Upper lobe of left lung (tissue), 6 donors: ENCODE results near the gene COL4A5. TPM values are rescaled to one million over a fixed set of nuclear protein-coding genes. Genes with fewer than 3 reads are reported as not detected.

ENCODE experiments used
- ATAC-seq, 2 donors: fragments of 200-7000 bp; cut with Tn5 transposase; one replicate each; pipeline ENCODE4 v1.9.1; 2022; ENCODE audit warnings: mild to moderate bottlenecking in 2 of 2, moderate library complexity in 2 of 2; ENCODE audit not compliant: low FRiP score in 2 of 2
- DNase-seq, 2 donors: peaks; one replicate each; pipeline ENCODE4 v3.0.0-alpha.2; 2019 to 2020
- H3K27ac ChIP-seq, 4 donors: fragments of 200-600 bp; sonication (generic); one replicate each; pipeline ENCODE4 v1.5.1; 2016 to 2019
- H3K27me3 ChIP-seq, 4 donors: fragments of 200-600 bp; sonication (generic); one replicate each; pipeline ENCODE4 v1.5.1; 2017 to 2019
- H3K36me3 ChIP-seq, 4 donors: fragments of 200-600 bp; sonication (generic); one replicate each; pipeline ENCODE4 v1.5.1; 2016 to 2019
- H3K4me1 ChIP-seq, 4 donors: fragments of 200-600 bp; sonication (generic); one replicate each; pipeline ENCODE4 v1.5.1; 2018 to 2019
- H3K4me3 ChIP-seq, 4 donors: fragments of 200-600 bp; sonication (generic); one replicate each; pipeline ENCODE4 v1.5.1; 2017 to 2019; ENCODE audit warnings: mild to moderate bottlenecking in 2 of 4, moderate library complexity in 1 of 4
- H3K9me3 ChIP-seq, 4 donors: fragments of 200-600 bp; sonication (generic); one replicate each; pipeline ENCODE4 v1.5.1; 2018 to 2019
- EP300 ChIP-seq, 4 donors: sonication (generic); formaldehyde crosslinking; IDR thresholded peaks; one replicate each; pipeline ENCODE4 v1.5.1; 2017; ENCODE audit warnings: antibody characterized with exemption in 4 of 4, control low read depth in 2 of 4
- POLR2A ChIP-seq, 4 donors: fragments of 450-650 bp; IDR thresholded peaks; one replicate each; pipeline ENCODE4 v1.5.1; 2016 to 2017; ENCODE audit warnings: antibody characterized with exemption in 4 of 4, mild to moderate bottlenecking in 2 of 4
- POLR2AphosphoS5 ChIP-seq, 2 donors: sonication (generic); formaldehyde crosslinking; IDR thresholded peaks; one replicate each; pipeline ENCODE4 v1.5.1; 2017; ENCODE audit warnings: antibody characterized with exemption in 2 of 2
- WGBS, 2 donors: methylation state at CpG; one replicate each; pipeline ENCODE4 v1.1.5; 2017 to 2018; 5-methylcytosine and 5-hydroxymethylcytosine counted together
- total RNA-seq, 6 donors: library from RNA; depleted of rRNA in 4 of 6; stranded (reverse); fragments of >200 nt in 4 of 6; gene quantifications; one replicate each; pipeline versions ENCODE4 v1.1.0 to v1.2.1, GENCODE V29; 2016 to 2021
- TF ChIP-seq, protein P1 (sequence below), 6 experiments: fragments of 450-650 bp in 4 of 6; fragments of 200-600 bp in 2 of 6; sonication (generic) in 2 of 6; IDR thresholded peaks; one replicate each; pipeline ENCODE4 v1.5.1; 2016 to 2019; ENCODE audit warnings: antibody characterized with exemption in 6 of 6
- donor health status: DM: no; HTN: no; CAD: no; lungs with moderate emphysema.
- donor health status: DM: no; HTN: yes; CAD: no; lungs with severe emphysema.

Gene COL4A5
- total RNA-seq, 6 donors from 2014 or later = 13.8 to 96.4 (median 37.1) TPM

DNA sequence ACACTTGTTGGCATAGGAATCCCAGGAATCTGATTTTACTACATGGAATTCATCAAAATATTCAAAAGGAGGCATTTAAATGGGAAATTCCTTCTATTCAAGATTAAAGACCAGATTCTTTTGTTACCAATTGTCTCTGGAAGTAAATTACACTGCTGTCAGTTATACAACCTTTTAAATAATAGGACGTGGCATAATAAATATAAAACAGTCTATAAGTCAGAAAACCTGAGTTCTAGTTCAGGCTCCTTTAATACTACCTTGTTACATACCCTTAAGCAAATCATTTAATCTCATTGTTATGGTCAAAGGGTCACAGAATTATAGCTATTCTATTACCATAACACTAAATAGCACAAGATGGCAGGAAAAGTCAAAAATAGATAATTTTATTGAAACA lies 20.2 kb upstream of the COL4A5 start:
- Histone ChIP-seq H3K27me3 (no peaks in the 10 kb centered on the region), H3K9me3 (no peaks in the 10 kb centered on the region), H3K36me3 (no peaks in the 10 kb centered on the region), H3K4me3 (no peak overlapping the region), H3K4me1 (no peaks in the 10 kb centered on the region), H3K27ac (no peak overlapping the region)
- ATAC-seq (no peak), DNase-seq (no peak)
- 68 to 74% methylated on average over 1 of the region's 1 CpG for WGBS, 2 donors
- TF ChIP-seq EP300 (IDR thresholded peaks at IDR 0.05) = no peak
- no peak for TF ChIP-seq POLR2A (IDR thresholded peaks at IDR 0.05)
- TF ChIP-seq, protein P1, sequence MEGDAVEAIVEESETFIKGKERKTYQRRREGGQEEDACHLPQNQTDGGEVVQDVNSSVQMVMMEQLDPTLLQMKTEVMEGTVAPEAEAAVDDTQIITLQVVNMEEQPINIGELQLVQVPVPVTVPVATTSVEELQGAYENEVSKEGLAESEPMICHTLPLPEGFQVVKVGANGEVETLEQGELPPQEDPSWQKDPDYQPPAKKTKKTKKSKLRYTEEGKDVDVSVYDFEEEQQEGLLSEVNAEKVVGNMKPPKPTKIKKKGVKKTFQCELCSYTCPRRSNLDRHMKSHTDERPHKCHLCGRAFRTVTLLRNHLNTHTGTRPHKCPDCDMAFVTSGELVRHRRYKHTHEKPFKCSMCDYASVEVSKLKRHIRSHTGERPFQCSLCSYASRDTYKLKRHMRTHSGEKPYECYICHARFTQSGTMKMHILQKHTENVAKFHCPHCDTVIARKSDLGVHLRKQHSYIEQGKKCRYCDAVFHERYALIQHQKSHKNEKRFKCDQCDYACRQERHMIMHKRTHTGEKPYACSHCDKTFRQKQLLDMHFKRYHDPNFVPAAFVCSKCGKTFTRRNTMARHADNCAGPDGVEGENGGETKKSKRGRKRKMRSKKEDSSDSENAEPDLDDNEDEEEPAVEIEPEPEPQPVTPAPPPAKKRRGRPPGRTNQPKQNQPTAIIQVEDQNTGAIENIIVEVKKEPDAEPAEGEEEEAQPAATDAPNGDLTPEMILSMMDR (IDR thresholded peaks at IDR 0.05) = no peak
- no peak for TF ChIP-seq POLR2AphosphoS5 (IDR thresholded peaks at IDR 0.05)

DNA sequence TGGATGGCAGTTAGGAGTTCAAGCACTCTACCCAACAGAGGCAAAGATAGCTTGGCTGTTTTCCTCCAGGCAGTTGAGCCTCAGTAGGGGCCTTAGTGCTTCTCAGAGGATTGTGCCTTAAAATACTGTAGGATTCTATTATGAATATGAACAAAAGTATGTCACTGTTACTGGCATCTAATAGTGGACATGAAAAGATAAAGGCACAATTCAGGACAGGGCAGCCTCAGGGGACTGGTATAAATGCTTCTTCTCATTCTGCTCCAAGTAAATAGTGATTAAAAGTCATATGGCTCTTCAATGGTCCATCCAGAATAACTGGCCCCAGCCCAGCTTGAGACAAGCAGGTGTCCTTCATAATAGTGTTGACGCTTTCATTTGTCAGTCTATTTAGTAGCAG lies 19.2 kb upstream of the COL4A5 start:
- TF ChIP-seq POLR2A (IDR thresholded peaks at IDR 0.05) = no peak
- no peak for TF ChIP-seq POLR2AphosphoS5 (IDR thresholded peaks at IDR 0.05)
- TF ChIP-seq EP300 (IDR thresholded peaks at IDR 0.05) = no peak
- TF ChIP-seq, protein P1 (IDR thresholded peaks at IDR 0.05) = no peak
- Histone ChIP-seq H3K27ac (no peak overlapping the region), H3K36me3 (no peaks in the 10 kb centered on the region), H3K4me1 (no peaks in the 10 kb centered on the region), H3K4me3 (no peak overlapping the region), H3K9me3 (no peaks in the 10 kb centered on the region), H3K27me3 (no peaks in the 10 kb centered on the region)
- no peak for DNase-seq
- no peak for ATAC-seq
- WGBS, 2 donors = 28 to 92% methylated on average over 1 of the region's 1 CpG

DNA sequence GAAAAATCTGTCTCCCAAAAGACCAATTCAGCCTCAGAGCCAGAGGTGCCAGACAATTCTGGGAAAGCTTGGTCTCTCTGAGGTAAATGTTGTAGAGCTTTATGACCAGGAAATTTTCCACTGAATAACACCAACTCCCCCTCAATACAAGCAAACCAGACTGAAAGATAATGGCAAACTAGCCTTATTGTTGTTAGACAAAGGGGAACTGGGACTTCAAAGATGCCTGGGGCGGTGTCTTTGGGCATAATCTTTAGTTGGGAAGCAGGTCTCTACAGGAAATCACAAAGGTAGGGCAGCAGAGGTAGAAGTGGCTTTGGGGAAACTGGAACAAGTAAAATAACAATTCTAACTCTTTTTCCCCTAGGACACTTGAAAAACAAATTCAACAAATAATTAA lies 13.4 kb upstream of the COL4A5 start:
- no peak for DNase-seq
- H3K27me3 ChIP-seq = no peaks in the 10 kb centered on the region
- no peaks in the 10 kb centered on the region for H3K9me3 ChIP-seq
- no peak overlapping the region for H3K4me3 ChIP-seq
- no peak overlapping the region for H3K27ac ChIP-seq
- no peak for TF ChIP-seq POLR2A (IDR thresholded peaks at IDR 0.05)
- H3K36me3 ChIP-seq = no peaks in the 10 kb centered on the region
- WGBS, 2 donors = 27 to 83% methylated on average over 1 of the region's 1 CpG
- H3K4me1 ChIP-seq = no peaks in the 10 kb centered on the region
- no peak for ATAC-seq

DNA sequence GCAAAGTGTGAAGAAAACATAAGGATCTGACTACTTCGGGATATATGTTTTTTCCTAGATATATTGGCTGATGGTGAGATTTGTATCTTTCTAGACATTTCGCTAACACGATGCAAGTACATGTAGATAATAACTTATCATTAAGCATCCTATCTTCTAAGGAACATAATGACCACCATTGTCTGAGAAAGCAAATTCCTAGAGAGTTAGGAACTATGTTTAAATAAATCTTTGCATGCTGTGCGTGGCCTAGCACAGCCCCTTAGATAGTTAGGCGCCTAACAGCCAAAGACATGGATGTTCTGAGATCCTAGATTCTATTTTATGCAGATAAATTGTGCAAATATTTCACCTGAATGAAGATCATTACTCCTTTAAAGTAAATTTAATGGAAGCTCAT lies 4.4 kb upstream of the COL4A5 start:
- Histone ChIP-seq H3K9me3 (no peaks in the 10 kb centered on the region), H3K27ac (no peak overlapping the region), H3K4me3 (no peak overlapping the region), H3K4me1 (no peaks in the 10 kb centered on the region), H3K27me3 (no peaks in the 10 kb centered on the region), H3K36me3 (no peaks in the 10 kb centered on the region)
- WGBS, 2 donors = 77 to 88% methylated on average over 5 of the region's 5 CpGs
- TF ChIP-seq, protein P1 (IDR thresholded peaks at IDR 0.05) = no peak
- TF ChIP-seq EP300 (IDR thresholded peaks at IDR 0.05) = no peak
- TF ChIP-seq POLR2AphosphoS5 (IDR thresholded peaks at IDR 0.05) = no peak
- no peak for TF ChIP-seq POLR2A (IDR thresholded peaks at IDR 0.05)
- ATAC-seq = no peak
- DNase-seq = no peak

DNA sequence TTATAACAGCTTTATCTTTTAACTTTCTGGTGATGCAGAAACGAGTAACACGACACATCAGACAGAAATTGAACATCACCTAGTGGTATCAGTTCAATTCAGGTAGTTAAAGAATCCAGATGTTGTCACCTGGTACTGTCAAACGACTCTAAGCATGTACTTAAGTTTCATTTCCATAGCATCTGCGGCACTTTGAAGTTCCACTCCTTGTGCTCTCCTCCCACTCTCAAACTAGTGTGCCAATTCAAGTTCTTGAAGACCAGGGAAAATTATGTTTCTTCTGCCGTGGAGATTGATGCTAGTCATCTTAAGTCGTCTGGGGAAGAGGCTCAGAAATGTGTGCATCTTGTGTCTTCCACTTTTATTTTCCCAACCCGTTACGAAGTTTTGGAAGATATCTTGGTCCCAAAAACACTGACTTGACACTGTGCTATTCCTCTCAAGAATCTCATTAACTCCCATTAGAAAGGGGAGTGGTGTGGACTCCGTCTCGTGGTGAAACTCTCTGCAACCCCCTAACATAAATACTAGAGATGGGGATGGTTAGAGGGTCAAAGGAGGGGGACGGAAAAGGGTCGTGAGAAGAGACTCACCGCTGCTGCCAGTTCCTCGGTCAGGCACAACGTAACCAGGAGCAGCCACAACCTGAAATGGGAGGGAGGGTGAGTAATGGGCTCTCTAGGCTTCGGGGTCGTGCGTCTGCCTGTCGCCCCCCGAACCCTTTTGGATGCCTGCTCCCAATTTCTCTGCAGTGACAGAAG lies 2.1 kb upstream of the COL4A5 start:
- Histone ChIP-seq H3K9me3 (no peaks in the 10 kb centered on the region), H3K27ac (no peak overlapping the region), H3K36me3 (no peaks in the 10 kb centered on the region), H3K4me1 (no peaks in the 10 kb centered on the region), H3K27me3 (no peaks in the 10 kb centered on the region), H3K4me3 (peak overlapping the region in 3 of 4 donors; percentile 25 to 35 (median 31))
- ATAC-seq = no peak
- no peak for DNase-seq
- WGBS, 2 donors = 25 to 27% methylated on average over 14 to 20 of the region's 20 CpGs
- TF ChIP-seq EP300 (IDR thresholded peaks at IDR 0.05) (no peak), POLR2AphosphoS5 (IDR thresholded peaks at IDR 0.05) (no peak)

DNA sequence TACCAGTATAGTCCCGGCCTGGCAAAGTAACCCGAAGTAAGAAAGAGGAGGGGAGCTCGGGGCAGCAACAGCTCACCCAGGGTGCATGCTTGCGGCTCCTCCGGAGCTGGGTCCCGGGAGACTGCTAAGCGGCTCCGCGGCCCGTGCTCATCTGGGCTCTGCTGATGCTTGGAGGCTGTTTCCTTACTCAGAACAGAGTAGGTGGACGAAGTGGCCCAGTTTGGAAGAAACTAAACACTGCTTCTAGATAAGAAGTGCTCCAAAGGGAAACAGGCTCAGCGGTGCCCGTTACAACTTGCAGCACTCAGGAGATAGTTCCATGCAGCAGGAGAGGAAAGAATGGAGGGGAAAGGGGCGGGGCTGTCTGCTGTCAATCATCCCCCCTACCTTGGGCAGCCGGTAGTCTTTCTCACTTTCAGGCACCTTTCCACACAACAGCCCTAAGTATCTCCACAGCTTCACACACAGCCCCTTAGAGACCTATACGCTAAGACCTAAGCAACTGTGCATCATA lies 1.5 kb upstream of the COL4A5 start, which contains the start of gene COL4A6:
Gene COL4A6 (minus strand): TSS at position 313 of the 514 bp plus-strand sequence. CDS start 226 bp downstream, at position 87.
- H3K27me3 ChIP-seq = no peaks in the 10 kb centered on the region
- TF ChIP-seq, protein P1 (IDR thresholded peaks at IDR 0.05) = no peak
- TF ChIP-seq EP300 (IDR thresholded peaks at IDR 0.05) (no peak), POLR2AphosphoS5 (IDR thresholded peaks at IDR 0.05) (no peak), POLR2A (IDR thresholded peaks at IDR 0.05) (no peak)
- DNase-seq = peak; percentile 25 to 36
- H3K9me3 ChIP-seq = no peaks in the 10 kb centered on the region
- no peaks in the 10 kb centered on the region for H3K4me1 ChIP-seq
- no peak for ATAC-seq
- peak within 1 kb of the TSS in 1 of 4 donors; percentile 59 for H3K27ac ChIP-seq
- H3K4me3 ChIP-seq = peak within 1 kb of the TSS in 3 of 4 donors; percentile 39 to 53 (median 51)
- no peaks in the 10 kb centered on the region for H3K36me3 ChIP-seq
- WGBS, 2 donors = 3 to 25% methylated on average over 7 to 16 of the region's 16 CpGs
